GM21619 (cell line): ENCODE data around the gene SNX14.

Experiments
- ATAC-seq: cut with Tn5 transposase; IDR thresholded peaks from one replicate; pipeline ENCODE4 v1.9.1; 2021; ENCODE audit not compliant: unreplicated experiment

Gene SNX14

DNA sequence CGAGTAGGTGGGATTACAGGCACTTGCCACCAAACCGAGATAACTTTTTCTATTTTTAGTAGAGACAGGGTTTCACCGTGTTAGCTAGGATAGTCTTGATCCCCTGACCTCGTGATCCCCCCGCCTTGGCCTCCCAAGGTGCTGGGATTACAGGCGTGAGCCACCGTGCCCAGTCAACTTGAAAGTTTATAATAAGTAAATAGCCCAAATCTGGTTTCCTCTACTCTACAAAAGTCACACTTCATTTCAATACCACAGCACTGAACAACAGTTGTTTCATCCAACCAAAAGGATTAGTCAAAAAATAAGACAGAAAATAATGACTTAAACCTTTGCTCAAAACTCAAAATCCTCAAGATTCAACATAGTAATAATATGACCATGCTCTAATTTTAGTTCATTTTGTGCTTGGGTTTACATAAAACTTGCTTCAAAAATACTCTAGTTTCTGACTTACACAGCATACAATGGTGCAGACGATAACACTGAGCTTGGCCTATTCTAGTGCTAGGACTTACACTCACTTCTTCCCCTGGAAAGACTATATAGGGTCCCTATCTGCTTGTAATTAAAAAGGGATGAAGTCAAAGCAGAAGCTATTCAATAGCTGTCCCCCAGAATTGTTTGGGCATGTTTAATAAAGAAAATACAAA, 87.1 kb downstream of the SNX14 start:
- ATAC-seq = no peak

DNA sequence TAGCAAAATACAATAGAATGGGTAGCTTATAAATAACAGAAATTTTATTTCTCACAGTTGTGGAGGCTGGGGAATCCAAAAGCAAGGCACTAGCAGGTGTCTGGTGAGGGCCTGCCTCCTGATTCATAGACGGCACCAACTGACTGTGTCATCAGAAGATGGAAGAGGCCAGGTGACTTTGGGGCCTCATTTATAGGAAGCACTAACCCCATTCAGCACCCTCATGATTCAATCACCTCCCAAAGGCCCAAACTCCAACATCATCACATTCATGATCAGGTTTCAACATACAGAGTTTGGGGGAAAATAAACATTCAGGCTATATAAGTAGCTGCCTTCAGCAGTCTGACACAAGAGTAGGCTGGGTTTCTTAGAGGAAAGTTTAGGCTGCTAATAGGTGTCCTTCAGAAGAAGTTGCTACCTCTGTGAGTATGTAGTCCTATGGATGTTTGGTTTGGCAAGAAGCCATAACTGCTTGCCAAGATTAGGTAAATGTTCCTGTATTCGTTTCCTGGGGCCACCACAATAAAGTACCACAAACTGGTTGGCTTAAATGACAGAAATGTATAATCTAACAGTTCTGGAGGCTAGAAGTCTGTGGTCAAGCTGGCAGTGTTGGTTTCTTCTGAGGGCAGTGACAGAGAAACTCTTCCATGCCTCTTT, 94.9 kb downstream of the SNX14 start:
- ATAC-seq = no peak

- no peak for ATAC-seq
Measured at GRCh38 chr6:85496856-85497255, 96.8 kb downstream of the SNX14 start.

GRCh38 chr6:85496009-85496579, 97.6 kb downstream of the SNX14 start:
- no peak for ATAC-seq

DNA sequence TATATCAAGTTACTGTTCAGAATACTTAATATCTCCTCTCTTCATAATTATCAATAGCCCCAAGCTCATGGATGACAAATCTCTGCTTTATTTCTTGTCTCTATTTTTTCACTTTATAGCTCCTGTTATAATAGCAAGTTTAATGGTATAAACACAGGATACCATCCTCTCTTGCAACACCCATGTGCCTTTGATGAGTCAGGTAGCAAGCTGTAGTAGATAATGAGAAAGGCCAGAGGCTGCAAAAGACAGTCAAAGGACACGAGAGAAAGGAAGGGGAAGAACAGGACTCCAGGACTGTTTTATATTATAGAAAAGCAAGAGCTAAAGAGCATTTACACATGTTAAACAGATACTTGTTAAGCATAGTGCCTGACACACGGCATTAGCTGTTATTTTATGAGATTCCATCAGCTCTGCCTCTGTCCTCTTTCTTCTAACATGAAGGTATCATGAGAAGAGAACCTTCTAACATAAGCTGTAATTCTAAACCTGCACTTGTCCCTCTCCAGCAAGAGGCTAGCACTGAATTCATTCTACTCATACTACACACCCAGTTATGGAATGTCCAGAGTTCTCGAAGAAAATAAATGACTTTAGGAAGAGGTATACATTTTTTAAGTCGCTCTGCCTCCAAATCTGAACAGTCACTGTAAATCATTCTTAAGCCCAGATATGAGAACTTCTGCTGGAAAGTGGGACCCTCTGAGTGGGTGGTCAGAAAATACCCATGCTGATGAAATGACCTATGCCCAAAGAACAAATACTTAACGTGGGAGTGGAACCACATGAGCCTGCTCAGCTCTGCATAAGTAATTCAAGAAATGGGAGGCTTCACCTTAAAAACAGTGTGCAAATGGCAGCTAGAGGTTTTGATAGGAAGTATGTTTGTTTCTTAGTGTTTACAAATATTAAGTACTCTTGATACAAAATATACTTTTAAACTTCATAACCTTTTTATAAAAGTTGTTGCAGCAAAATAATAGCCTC, 98.8 kb downstream of the SNX14 start:
- no peak for ATAC-seq

- ATAC-seq = no peak
Measured at GRCh38 chr6:85493389-85493788, 100.3 kb downstream of the SNX14 start.

GRCh38 chr6:85490516-85491248, 103.0 kb downstream of the SNX14 start:
- ATAC-seq = no peak

DNA sequence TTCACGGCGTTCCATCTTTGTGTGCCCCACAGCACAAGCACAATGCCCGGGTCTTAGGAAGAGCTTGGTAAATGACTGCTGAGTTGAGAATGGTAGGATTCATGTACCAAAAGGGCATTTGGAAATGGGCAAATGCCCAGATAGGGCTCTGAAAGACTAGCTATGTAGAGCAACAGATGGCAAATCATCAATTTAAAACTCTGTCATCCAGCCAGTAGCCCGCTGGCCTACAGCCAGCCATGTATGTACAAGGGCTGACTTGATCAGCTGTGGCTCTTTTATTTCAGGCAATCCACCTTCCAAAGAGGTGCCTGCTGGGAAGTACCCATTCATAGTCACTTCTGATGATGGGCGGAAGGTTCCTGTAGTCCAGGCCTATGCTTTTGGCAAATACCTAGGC, 108.7 kb downstream of the SNX14 start:
- no peak for ATAC-seq

DNA sequence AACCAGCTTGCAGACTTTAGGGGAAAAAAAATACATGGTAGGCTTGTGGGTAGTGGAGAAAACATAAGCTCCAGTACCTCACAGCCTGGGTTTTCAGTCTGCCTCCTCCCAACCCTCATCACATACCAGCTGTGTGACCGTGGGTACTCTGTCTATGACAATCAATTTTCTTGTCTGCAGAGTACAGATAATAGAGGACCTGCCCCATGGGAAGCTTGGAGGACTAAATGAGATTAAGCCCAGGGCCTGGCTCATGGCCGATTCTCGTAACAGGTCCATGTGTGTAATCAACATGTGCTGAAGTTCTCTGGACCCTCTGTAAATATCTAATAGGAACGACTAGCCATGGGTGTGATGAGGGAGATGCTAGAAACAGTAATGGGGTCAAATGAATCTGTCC, 109.8 kb downstream of the SNX14 start:
- no peak for ATAC-seq

DNA sequence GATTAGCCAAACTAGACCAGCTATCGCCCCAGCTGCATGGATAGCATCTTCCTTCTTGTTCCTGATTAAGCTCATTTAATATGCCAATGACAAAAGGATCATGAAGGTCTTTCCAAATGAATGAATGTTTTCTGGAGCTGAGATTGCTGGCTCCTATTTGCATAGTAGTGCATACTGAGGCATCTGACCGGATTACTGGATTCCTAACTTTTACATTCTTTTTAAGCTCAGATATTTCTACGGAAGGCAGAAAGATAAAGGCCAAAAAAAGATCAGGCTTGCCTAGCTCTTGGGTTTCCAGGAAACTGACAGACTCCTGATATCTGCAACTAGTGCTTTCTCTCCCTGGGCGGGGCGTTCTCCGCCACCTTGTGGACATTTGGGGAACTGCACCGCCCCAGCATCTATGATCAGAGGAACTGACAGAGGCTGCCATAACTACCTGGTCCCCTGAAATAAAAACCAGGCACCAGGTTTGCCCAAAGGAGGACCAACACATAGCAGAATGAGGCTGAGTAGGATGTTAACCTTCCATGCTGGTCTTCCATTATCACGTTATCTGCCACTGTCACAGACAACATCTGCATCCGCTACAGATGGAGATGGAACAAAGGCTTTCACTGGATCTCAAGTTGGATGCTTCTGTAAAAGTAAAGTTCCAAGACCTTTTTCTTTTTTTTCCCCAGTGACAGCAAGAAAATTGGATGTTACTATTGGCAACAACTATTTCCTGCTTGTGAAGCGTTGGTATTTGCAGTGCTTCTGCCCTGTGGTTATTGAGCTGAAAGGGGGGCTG, 110.6 kb downstream of the SNX14 start:
- peak; percentile 94 for ATAC-seq

GRCh38 chr6:85482206-85482904, 111.3 kb downstream of the SNX14 start:
- ATAC-seq = no peak

DNA sequence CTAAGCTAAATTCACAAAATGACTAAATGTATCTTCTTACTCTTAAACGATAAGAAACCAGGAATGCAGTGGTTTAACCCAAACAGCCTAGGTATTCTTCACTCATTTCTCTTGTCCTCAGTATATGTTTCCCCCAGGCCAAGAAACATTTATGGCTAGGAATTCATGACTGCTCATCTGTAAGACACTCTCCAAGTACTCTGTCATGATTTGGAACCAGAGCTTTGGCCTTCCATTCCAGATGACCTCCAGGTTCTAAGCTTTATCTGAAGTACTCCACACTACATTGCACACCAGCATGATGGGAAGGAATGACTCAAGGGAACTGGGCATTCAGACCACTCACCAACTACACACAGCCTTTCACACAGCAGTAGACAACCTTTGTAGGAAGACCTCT, 114.5 kb downstream of the SNX14 start:
- ATAC-seq = no peak

GRCh38 chr6:85476532-85476931, 117.1 kb downstream of the SNX14 start:
- ATAC-seq = no peak

- ATAC-seq = no peak
Measured at GRCh38 chr6:85473748-85474147, 119.9 kb downstream of the SNX14 start.

DNA sequence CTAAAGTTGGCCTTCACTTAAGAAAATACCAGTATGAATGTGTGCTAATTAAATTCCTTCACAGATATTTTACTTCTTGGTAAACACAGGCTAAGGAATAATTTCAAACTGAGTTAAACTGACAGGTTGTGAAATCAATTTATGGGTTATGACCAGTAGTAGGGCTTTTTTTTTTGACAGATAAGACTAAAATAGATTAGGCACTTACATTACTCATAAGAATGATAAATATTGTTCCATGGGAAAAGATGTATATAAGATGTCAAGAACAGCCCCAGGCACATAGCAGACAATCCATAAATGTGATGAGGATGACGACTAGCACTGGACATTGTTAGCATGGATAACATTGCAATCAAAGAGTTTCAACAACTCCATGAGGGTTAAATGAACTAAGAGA, 120.9 kb downstream of the SNX14 start:
- ATAC-seq = no peak

GRCh38 chr6:85470023-85470410, 123.6 kb downstream of the SNX14 start:
- no peak for ATAC-seq

- ATAC-seq = no peak
Measured at GRCh38 chr6:85469276-85470022, 124.2 kb downstream of the SNX14 start.

GRCh38 chr6:85468326-85468725, 125.3 kb downstream of the SNX14 start:
- ATAC-seq = no peak

DNA sequence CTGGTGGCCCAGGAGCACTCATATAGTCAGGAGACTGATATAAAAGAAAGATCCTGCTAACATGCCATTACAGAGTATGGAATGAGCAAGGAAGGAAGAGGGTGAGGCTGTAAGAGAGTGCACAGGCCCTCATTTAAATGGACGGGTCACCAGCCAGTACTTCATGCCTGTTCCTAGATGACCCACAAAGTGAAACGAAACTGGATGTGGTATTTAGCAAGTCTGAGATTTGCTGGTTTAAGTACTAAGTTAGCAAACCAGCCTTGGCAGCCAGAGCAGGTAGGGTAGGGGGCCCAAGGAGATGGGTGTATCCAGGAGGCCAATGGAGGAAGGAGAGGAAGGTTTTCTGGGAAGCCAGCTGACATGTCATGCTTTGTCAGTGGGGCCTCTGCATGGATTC, 127.9 kb downstream of the SNX14 start:
- peak; percentile 32 for ATAC-seq
